ENCODE measurements around the gene CACNB1. TPM values are rescaled to one million over a fixed set of nuclear protein-coding genes. Genes with fewer than 3 reads are reported as not detected.

Gene CACNB1
- polyA plus RNA-seq, 1 of the 3 experiments (the other 2 are of a cell fraction) = 7.4 TPM

GRCh38 chr17:39173526-39174274 is 23.8 kb downstream of the CACNB1 start:
- no peak for TF ChIP-seq SIN3A (IDR thresholded peaks at IDR 0.05; ENCODE audit: borderline replicate concordance, low read depth, low read length)
- TF ChIP-seq TCF12 (IDR thresholded peaks at IDR 0.05) = no peak
- TF ChIP-seq NRF1 (IDR thresholded peaks at IDR 0.05; ENCODE audit: low read depth, low read length) = no peak
- no peak for TF ChIP-seq FOXJ3 (CRISPR knock-in tag; IDR thresholded peaks at IDR 0.05)
- TF ChIP-seq YY1 (IDR thresholded peaks at IDR 0.05; ENCODE audit: low read depth) = no peak
- no peak for TF ChIP-seq USF1 (IDR thresholded peaks at IDR 0.05; ENCODE audit: borderline replicate concordance, low read depth)
- no peak for TF ChIP-seq CTCF (IDR thresholded peaks at IDR 0.05)
- no peak for DNase-seq
- Histone ChIP-seq H3K79me2 (ENCODE audit: insufficient read depth) (no peaks in the 10 kb centered on the region), H3K4me3 (ENCODE audit: low read depth in 2 of 2, low read length in 1 of 2) (no peak overlapping the region), H3K9ac (no peak overlapping the region), H3K36me3 (replicated peaks in 1 of 2; ENCODE audit: control insufficient read depth in 1 of 2, insufficient read depth in 2 of 2, low read length in 1 of 2) (peaks cover 6 to 21% of the 10 kb centered on the region in 2 experiments), H3K27me3 (ENCODE audit: insufficient read depth) (no peaks in the 10 kb centered on the region), H4K20me1 (ENCODE audit: insufficient read depth) (no peaks in the 10 kb centered on the region), H2AFZ (ENCODE audit: low read depth) (no peak overlapping the region), H3K9me2 (no peaks in the 10 kb centered on the region), H3K27ac (ENCODE audit: low read depth in 2 of 2, low read length in 1 of 2) (no peak overlapping the region), H3F3A (replicated peaks; ENCODE audit: insufficient read depth) (no peaks in the 10 kb centered on the region), H3K4me2 (no peak overlapping the region), H3K9me3 (no peaks in the 10 kb centered on the region), H3K4me1 (ENCODE audit: control insufficient read depth in 1 of 2, insufficient read depth in 2 of 2, low read depth in 1 of 2, low read length in 1 of 2) (no peaks in the 10 kb centered on the region; a peak in 1 of 4 replicates)
- 81% methylated on average over 7 of the region's 10 CpGs for WGBS (ENCODE audit: low lambda C conversion rate)
- POLR2A ChIA-PET = no interaction called here
- CTCF ChIA-PET = interaction anchor here (0.8 to 7.6 kb wide), 22 partner anchors 8 to 448 kb away, joined by 3 to 108 read pairs (median 6); partner anchors contain the start of genes ARL5C, CACNB1, PLXDC1 and RPL19

- H3K9me2 ChIP-seq = no peaks in the 10 kb centered on the region
- 86% methylated on average over 5 of the region's 5 CpGs for WGBS (ENCODE audit: low lambda C conversion rate)
- no peak overlapping the region for H3K27ac ChIP-seq (ENCODE audit: low read depth in 2 of 2, low read length in 1 of 2)
- CTCF ChIA-PET = interaction anchor here (0.8 to 7.6 kb wide), 7 partner anchors 7 to 189 kb away, joined by 3 to 108 read pairs (median 71); partner anchors contain the start of genes ARL5C, CACNB1, PLXDC1 and RPL19
- no peak overlapping the region for H3K9ac ChIP-seq
- no peaks in the 10 kb centered on the region for H4K20me1 ChIP-seq (ENCODE audit: insufficient read depth)
- H3K4me1 ChIP-seq (ENCODE audit: control insufficient read depth in 1 of 2, insufficient read depth in 2 of 2, low read depth in 1 of 2, low read length in 1 of 2) = no peaks in the 10 kb centered on the region; a peak in 1 of 4 replicates
- TF ChIP-seq CHD2 (IDR thresholded peaks at IDR 0.05; ENCODE audit: low read length, partially characterized antibody) (no peak), NRF1 (IDR thresholded peaks at IDR 0.05; ENCODE audit: low read depth, low read length) (no peak), FOXM1 (IDR thresholded peaks at IDR 0.05; ENCODE audit: low read depth) (no peak), RAD21 (IDR thresholded peaks at IDR 0.05; ENCODE audit: low read length) (no peak), GABPA (IDR thresholded peaks at IDR 0.05; ENCODE audit: low read depth) (no peak), USF2 (IDR thresholded peaks at IDR 0.05; ENCODE audit: borderline replicate concordance, low read depth, low read length) (no peak), REST (IDR thresholded peaks at IDR 0.05; ENCODE audit: low read depth, low read length) (no peak)
- H2AFZ ChIP-seq (ENCODE audit: low read depth) = no peak overlapping the region
- no peak for DNase-seq
- POLR2A ChIA-PET = no interaction called here
- peaks cover 4 to 21% of the 10 kb centered on the region in 2 experiments for H3K36me3 ChIP-seq (replicated peaks in 1 of 2; ENCODE audit: control insufficient read depth in 1 of 2, insufficient read depth in 2 of 2, low read length in 1 of 2)
- H3K4me3 ChIP-seq (ENCODE audit: low read depth in 2 of 2, low read length in 1 of 2) = no peak overlapping the region
- no peaks in the 10 kb centered on the region for H3K27me3 ChIP-seq (ENCODE audit: insufficient read depth)
- H3K9me3 ChIP-seq = no peaks in the 10 kb centered on the region
- no peaks in the 10 kb centered on the region for H3K79me2 ChIP-seq (ENCODE audit: insufficient read depth)
- no peaks in the 10 kb centered on the region for H3F3A ChIP-seq (replicated peaks; ENCODE audit: insufficient read depth)
- no peak overlapping the region for H3K4me2 ChIP-seq
Measured at GRCh38 chr17:39173080-39173479, 24.4 kb downstream of the CACNB1 start.
